CD1c-positive myeloid dendritic cell (primary cell): ENCODE results near the gene CPVL.
A peak's percentile ranks its signal among the peaks of the same experiment; 100 is the strongest.

ENCODE experiments used
- DNase-seq: peaks from one replicate; pipeline ENCODE4 v3.0.0-alpha.2; 2016; ENCODE audit errors: extremely low spot score

CPVL gene

DNA sequence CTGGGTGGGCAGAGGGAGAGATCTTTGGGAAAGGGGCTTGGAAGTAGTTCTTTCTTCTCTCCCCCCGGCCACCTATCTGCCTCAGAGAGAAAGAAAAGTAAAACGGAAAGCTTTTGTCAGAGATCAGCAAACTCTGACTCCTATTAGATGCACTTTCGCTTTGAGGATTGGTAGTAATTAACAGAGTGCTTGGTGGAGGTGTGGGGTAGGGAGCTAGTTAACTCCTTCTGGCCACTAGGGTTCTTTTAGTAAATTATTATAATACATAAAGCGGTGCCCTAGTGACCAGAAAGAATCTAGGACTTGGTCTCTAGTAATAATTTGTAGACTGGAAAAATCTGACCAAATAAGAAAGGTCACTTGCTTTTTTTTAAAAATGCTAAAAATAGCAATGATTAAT lies 54.6 kb downstream of the CPVL start:
- no peak for DNase-seq

DNA sequence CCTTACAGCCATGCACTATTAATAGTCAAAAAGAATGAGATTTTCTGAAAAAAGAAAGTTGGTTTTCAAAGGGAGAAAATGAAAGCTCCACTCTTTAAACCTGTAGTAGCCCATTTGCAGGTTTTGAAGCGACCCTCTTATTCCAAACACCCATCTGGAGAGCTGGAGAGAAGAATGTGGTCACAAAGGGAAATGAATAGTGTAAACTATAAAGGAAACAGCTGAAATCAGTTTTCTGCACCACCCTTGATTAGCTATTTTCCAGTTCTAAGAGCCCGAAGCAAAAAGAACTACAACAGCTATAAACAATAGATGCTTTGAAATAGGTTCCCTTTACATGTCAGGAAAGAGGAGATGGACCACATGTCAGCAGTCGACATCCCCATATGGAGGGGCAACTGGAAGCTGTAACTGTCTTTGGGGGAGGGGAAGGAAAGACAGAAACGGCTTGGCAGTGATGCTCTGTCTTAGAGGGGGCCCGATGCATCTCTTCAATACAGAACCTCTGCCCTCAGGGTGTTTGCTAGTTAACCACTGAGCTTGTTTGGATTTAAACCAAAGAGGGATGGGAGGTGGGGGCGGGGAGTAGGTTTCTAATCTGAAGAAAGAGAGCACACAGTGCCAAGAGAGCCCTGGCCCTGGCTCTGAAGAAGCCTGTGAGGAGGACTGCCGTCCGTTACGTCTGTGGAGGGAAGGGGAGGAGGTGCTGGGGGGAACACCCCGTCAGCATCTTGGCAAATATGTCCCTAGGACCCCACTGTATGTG lies 55.3 kb downstream of the CPVL start:
- no peak for DNase-seq

DNA sequence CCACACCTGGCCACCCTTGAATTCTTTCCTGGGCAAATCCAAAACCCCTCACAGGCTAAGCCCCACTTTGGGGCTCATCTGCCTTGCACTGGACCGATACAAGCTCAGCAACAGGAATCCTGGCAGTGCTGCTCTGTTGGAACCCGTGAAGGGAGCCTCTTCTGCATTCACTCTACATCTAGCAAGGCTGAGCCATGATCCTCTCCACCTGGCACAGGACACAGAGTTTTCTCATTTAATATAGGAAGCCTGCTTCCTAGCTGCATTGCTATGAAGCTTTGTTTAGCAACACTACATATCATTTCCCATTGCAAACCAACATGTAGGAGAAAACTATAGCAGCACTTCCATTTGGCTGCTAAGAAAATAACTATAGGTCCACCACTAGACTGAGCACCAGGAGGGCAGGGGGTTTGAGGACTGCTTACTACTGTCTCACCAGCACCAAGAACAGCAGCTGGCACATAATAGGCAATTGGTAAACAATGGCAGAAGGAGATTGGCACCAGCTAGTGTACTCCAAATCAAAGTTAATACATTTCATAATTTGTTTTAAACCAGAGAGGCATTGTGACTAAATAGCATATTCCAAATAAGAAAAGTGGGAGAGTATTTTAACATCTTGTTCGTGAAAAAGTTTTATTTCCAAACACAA lies 56.1 kb downstream of the CPVL start:
- DNase-seq: no peak

- DNase-seq: peak; percentile 27
Observed at GRCh38 chr7:29087840-29088170, 58.5 kb downstream of the CPVL start.

- DNase-seq: peak; percentile 16
Observed at GRCh38 chr7:29086545-29086944, 59.8 kb downstream of the CPVL start.

DNA sequence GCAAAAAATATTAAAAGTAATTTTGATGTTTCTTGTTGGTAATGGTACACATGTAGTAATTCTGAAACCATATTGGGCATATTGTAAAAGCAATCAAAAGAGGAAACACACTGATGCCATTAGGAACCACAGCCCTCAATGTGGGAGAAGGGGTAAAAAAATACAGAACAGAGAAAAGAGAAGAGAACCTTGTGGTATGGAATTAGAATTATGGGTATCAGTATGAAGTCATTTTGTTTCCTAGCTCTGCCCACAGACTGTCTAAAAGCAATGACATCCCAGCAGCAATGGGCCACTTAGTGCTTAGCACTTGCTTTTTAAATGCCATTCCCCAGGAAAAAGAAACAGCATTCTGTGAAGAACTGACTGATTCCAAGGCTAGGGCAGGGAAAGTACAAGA lies 61.5 kb downstream of the CPVL start:
- peak; percentile 87 for DNase-seq

DNA sequence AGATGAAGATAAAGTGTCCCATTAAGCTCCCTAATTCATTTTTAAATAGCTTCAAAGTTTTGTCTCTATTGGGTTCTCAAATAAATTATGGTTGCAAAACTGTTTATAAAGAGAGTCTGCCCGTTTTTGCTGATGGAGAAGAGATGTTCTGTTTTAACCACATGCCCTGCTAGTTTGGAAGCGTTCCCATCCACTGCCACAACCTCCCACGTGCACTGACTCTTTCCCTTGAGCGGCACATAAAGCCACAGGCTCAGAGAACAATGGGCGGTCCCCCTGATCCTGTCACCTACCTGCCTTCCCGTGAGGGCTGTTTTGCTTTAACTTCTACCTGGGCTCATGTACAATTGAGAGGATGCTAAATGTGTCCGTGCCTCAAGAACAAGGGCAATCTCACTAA lies 65.5 kb downstream of the CPVL start:
- DNase-seq: peak; percentile 8

- DNase-seq: no peak
Observed at GRCh38 chr7:29078311-29079260, 67.8 kb downstream of the CPVL start.

- no peak for DNase-seq
Observed at GRCh38 chr7:29077854-29078253, 68.5 kb downstream of the CPVL start.

DNA sequence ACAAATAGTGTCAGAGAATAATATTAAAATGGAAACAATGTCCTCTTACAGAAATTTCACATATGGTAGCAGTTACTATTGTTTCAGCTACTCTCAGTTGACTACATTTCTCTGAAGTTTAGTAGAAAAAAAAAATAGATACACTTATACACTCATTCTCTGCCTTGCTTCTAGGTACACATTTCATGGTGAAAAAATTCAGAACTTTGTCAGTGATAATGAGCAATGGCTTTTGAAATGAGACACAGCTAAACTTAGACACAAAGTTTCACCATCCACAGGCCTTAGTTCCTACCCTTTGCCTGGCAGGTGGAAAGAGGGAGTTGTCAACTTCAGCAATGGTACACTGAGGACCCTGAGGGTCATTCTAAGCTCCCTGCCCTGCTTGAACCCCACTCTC lies 69.2 kb downstream of the CPVL start:
- DNase-seq: no peak

DNA sequence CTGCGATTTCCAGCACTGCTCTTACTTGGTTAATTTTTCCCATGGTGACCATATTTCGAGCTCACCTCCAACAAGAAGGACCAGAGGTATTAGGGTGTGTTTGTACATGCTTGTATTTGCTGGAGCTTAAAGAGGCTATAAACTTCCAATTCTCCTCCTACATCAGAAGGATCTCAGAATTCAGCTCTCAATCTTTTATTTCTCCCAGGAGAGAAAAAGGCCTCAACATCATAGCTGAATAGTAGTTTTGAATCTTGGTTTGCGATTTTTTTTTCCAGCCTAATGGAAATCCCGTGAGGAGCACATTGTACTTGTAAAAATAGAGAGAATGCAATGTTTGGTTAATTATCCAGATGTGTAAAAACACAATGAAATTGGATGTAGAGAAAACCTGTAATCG lies 69.7 kb downstream of the CPVL start:
- no peak for DNase-seq

DNA sequence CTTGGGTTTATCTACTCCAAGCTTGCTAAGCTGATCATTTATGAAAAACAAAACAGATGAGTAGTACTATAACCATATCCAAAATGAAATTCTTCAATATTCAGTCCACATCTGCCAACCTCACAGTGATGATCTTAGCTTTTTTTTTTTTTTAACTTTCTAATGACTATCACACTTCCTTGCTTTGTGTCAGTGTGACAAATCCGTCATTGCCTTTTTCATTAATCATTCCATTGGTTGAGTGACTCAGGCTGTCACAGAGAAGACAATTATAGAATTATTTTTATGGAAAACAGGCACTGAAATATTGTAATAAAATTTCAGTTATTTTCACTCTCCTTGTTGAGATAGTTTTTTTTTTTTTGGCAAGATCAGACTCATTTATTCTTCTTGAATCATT lies 70.7 kb downstream of the CPVL start:
- DNase-seq: no peak

DNA sequence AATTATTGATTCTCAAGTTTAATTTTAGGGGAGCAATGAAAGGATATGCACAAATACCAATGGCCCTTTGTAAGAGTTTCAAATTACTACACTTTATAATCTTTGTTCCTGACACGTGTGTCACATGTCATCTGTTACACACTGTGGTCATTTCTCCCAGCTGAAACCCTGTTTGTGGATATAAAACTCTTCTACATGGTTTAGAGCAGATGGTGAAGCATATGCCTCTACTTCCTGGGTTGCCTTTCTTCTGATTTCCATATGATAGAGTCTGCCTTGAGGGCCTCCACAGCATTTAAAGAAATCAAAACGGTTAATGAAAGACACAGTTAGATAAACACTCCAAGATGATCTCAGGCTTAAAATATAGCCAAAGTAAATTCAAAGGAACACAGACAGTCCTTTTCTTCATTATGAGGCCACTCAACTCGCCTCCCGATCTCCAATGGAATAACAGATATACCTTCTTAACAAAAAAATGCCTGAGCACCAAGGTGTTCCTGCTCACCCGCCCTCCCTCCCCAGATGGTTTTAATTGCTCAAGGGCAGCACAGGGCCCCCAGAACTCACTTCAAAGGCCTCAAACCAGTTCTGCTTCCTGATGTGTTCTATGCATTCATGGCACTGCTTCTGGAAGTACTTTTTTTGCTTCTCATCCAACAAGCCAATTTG lies 75.0 kb downstream of the CPVL start:
- no peak for DNase-seq

- no peak for DNase-seq
Observed at GRCh38 chr7:29066641-29067040, 79.7 kb downstream of the CPVL start.

- no peak for DNase-seq
Observed at GRCh38 chr7:29065181-29065857, 81.0 kb downstream of the CPVL start.

DNA sequence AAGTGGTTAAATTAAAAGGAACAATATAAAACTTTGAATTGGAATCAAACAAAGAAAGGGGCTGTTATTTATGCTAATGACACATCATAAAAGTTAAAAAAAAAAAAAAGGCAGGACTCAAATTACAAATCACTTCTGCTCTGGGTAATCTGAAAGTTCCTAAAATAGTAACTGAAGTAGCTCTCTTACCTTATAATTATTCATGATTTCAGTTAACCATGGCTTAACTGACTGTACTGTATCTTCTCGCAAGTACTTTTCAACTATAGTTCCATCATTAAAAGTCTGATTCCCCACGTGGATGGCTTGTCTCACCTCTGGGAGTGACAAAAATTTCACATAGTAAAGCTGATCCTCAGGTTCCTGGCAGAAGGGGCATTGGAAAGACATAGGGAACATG lies 82.5 kb downstream of the CPVL start:
- no peak for DNase-seq

- no peak for DNase-seq
Observed at GRCh38 chr7:29063236-29063635, 83.1 kb downstream of the CPVL start.

- no peak for DNase-seq
Observed at GRCh38 chr7:29053105-29053872, 93.0 kb downstream of the CPVL start.

GRCh38 chr7:29046978-29047377 lies 99.4 kb downstream of the CPVL start:
- no peak for DNase-seq

GRCh38 chr7:29045258-29046086 lies 100.9 kb downstream of the CPVL start:
- DNase-seq: peak; percentile 8
